ENCODE results near the gene NSMCE1. TPM values are rescaled to one million over a fixed set of nuclear protein-coding genes. Genes with fewer than 3 reads are reported as not detected.

The NSMCE1 gene
- total and polyA plus RNA-seq, 7 donors = 18.9 to 51.8 (median 28.4) TPM

GRCh38 chr16:27258241-27258734 lies 10.3 kb downstream of the NSMCE1 start:
- no peak for ATAC-seq
- Histone ChIP-seq H3K4me3 (no peak overlapping the region), H3K36me3 (ENCODE audit: insufficient read depth in 1 of 2, low read depth in 1 of 2) (peaks cover 0 to 25% of the 10 kb centered on the region in 2 donors), H3K9me3 (no peaks in the 10 kb centered on the region), H3K27ac (peak overlapping the region; percentile 4), H3K27me3 (ENCODE audit: insufficient read depth in 3 of 3, low read length in 2 of 3) (no peaks in the 10 kb centered on the region), H3K4me1 (no peaks in the 10 kb centered on the region)
- 59 to 70% (median 66%) methylated on average over 3 of the region's 3 CpGs for WGBS, 3 donors
- intact Hi-C loops (cut with DNase I) = no loop called here
- DNase-seq = no peak
- TF ChIP-seq CTCF (IDR thresholded peaks at IDR 0.05) = no peak

DNA sequence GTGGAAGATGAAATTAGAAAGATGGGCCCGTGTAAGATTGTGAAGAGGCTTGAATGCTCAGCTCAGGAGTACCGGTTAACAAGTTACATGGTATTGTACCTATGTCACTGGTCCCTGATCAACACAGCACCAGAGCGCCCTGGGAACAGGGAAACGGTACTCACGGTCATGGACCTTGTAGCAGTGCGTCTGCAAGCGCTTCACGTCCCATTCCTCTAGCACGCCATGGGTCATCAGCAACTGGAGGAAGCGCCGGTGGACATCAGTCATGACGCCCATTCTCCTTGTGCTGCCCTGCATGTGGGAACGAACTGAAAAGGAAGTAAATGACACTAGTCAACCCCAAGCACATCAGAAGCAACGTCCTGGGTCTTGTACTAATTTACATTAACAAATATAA lies 11.3 kb downstream of the NSMCE1 start:
- H3K27ac ChIP-seq = no peak overlapping the region
- no peak for TF ChIP-seq CTCF (IDR thresholded peaks at IDR 0.05)
- 93 to 94% (median 93%) methylated on average over 14 of the region's 14 CpGs for WGBS, 3 donors
- no peaks in the 10 kb centered on the region for H3K9me3 ChIP-seq
- H3K4me3 ChIP-seq = no peak overlapping the region
- no peak for DNase-seq
- H3K4me1 ChIP-seq = no peaks in the 10 kb centered on the region
- peaks cover 0 to 25% of the 10 kb centered on the region in 2 donors for H3K36me3 ChIP-seq (ENCODE audit: insufficient read depth in 1 of 2, low read depth in 1 of 2)
- no peak for ATAC-seq
- intact Hi-C loops (cut with DNase I) = no loop called here
- no peaks in the 10 kb centered on the region for H3K27me3 ChIP-seq (ENCODE audit: insufficient read depth in 3 of 3, low read length in 2 of 3)

DNA sequence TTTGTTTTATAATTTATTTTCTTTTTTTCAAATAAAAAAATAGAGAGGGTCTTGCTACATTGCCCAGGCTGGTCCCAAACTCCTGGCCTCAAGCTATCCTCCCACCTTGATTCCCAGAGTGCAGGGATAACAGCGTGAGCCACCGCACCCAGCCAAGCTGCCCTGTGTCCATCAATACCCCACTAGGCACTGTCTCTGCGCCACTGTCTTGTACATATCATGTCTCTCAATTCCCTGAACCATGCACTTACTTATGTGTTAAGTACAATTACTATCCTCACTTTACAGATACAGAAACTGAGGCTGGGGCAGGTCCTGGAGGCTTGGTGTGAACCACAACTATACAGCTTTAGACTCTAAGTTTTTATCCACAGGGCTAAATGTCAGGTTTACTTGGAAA lies 11.7 kb downstream of the NSMCE1 start:
- WGBS, 3 donors = 99 to 100% (median 99%) methylated on average over 3 of the region's 3 CpGs

DNA sequence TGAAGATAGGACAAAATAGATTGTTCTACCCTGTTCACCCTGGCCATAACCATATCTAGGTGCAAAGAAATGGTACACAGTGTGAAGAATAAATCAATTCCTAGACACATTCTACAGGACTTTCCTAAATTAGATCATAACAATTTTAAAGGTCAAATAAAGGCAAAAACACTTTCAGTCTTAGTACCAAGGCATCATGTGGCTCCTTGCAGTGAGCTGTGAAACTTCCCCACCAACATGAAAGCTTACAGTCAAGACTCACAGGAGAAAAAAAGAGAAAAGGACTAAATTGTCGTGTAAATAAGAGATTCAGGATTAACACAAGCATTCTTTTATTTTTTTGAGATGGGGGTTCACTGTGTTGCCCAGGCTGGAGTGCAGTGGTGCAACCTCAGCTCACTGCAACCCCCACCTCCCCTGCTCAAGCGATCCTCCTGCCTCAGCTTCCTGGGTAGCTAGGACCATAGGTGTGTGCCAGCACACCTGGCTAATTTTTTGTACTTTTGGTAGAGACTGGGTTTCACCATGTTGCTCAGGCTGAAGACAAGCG lies 14.2 kb downstream of the NSMCE1 start:
- H3K27me3 ChIP-seq (ENCODE audit: insufficient read depth in 3 of 3, low read length in 2 of 3) = no peaks in the 10 kb centered on the region
- peaks cover 0 to 25% of the 10 kb centered on the region in 2 donors for H3K36me3 ChIP-seq (ENCODE audit: insufficient read depth in 1 of 2, low read depth in 1 of 2)
- H3K4me3 ChIP-seq = no peak overlapping the region
- intact Hi-C loops (cut with DNase I) = no loop called here
- 93 to 96% (median 95%) methylated on average over 3 of the region's 3 CpGs for WGBS, 3 donors
- no peak for DNase-seq
- ATAC-seq = no peak
- H3K27ac ChIP-seq = no peak overlapping the region
- H3K9me3 ChIP-seq = no peaks in the 10 kb centered on the region
- TF ChIP-seq CTCF (IDR thresholded peaks at IDR 0.05) = no peak
- H3K4me1 ChIP-seq = no peaks in the 10 kb centered on the region

More for the DNA sequence above, 11.7 kb downstream of the NSMCE1 start:
- Histone ChIP-seq H3K27me3 (ENCODE audit: insufficient read depth in 3 of 3, low read length in 2 of 3) (no peaks in the 10 kb centered on the region), H3K9me3 (no peaks in the 10 kb centered on the region), H3K27ac (no peak overlapping the region), H3K36me3 (ENCODE audit: insufficient read depth in 1 of 2, low read depth in 1 of 2) (peaks cover 0 to 25% of the 10 kb centered on the region in 2 donors), H3K4me3 (no peak overlapping the region), H3K4me1 (no peaks in the 10 kb centered on the region)
- TF ChIP-seq CTCF (IDR thresholded peaks at IDR 0.05) = no peak
- no peak for DNase-seq
- intact Hi-C loops (cut with DNase I) = no loop called here
- ATAC-seq = no peak

DNA sequence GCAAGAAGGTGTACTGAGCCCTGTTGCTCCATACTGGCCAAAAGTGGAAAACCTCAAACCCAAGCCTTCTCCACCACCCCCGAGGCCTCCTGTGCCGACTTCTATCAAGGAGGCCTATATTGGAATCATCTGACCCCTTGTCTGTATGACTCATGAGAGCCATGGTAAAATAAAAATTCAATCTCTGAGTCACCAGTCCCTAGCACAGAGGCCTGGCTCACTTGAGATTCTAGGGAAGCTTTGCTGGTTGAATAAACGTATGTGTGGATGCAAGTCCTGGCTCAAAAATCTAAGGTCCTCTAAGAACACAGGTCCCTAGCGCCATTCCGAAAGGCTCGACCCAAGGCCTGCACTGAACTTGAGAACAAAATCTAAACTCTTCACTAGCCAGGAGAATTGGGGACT lies 15.0 kb downstream of the NSMCE1 start:
- no peak for TF ChIP-seq CTCF (IDR thresholded peaks at IDR 0.05)
- intact Hi-C loops (cut with DNase I) = no loop called here
- Histone ChIP-seq H3K27ac (no peak overlapping the region), H3K36me3 (ENCODE audit: insufficient read depth in 1 of 2, low read depth in 1 of 2) (peaks cover 0 to 25% of the 10 kb centered on the region in 2 donors), H3K9me3 (no peaks in the 10 kb centered on the region), H3K4me3 (no peak overlapping the region), H3K4me1 (no peaks in the 10 kb centered on the region), H3K27me3 (ENCODE audit: insufficient read depth in 3 of 3, low read length in 2 of 3) (no peaks in the 10 kb centered on the region)
- WGBS, 3 donors = 86 to 94% (median 90%) methylated on average over 6 of the region's 6 CpGs
- DNase-seq (no peak), ATAC-seq (no peak)

Data from psoas muscle (tissue), 8 donors.